ENCODE data around the gene JAM2. TPM values are rescaled to one million over a fixed set of nuclear protein-coding genes. Genes with fewer than 3 reads are reported as not detected.
A peak's percentile ranks its signal among the peaks of the same experiment; 100 is the strongest.
"Not testable (repeated sequence)": the region's sequence is repeated elsewhere in the genome, so short reads cannot be mapped to it uniquely, and the experiment has no call there.

The JAM2 gene
- 50.0 TPM for polyA plus RNA-seq (ENCODE audit: insufficient read length)

DNA sequence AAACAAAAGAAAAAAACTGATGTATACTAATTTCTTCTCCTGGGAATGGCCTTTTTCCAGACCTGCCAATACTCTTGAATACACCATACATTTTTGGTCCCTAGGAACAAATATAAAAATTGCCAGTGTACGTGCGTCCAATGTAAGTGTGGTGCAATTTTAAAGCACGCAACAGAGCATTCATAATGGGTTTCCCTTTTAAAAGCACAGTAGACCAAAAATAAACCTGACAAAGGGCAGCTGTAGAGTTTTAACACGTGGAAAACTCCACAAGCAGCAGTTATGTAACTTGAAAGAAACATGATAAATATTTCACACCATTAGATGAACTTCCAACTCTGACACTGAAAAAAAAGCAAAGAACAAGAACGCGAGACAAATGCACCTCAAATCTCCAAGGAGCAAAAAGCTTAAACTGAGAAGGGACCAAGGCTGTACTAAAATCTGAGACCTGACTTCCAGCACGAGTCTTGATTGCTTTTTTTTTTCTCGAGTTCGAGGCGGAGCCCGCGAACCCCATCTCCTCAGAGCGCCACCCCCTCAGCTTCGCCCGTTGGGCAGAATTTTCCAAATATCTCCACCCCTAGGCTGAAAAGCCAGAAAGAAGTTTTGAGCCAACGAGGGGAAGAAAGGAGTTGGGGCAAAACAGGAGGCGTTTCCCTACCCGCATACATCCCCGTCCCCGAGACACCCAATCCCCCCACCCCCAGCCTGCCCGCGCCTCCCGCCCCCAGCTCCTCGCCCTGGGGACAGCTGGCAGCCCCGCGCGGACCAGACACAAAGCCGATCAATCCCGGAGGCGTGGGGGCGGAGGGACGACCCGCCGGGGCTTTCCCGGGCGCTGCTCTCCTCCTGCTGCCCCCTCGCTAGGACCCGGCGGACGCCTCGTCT lies at the start of gene JAM2:
JAM2 (plus strand) TSS at position 599 of the 891 bp plus-strand sequence. CDS start 564 bp downstream, outside the sequence.
- DNase-seq, result peak; percentile 44

DNA sequence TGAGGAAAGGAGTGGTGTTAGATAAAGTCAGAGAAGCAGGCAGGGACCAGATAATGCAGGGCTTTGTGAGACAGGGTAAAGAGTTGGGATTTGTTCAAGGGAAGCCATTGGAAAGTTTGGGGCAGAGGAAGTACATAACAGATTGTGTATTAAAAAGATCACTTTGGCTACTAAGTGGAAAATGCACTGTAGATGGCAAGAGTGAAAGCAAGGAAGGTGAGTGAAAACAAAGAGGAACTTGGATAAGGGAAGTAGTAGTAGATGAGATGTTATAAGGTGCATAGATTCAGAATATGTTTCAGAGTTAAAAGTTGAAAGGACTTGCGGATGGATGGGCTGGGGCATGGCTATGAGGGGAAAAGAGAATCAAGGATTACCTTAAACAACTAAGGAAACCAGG lies 49.2 kb upstream of the JAM2 start:
- no peak for DNase-seq

- peak; percentile 90 for DNase-seq
Observed at GRCh38 chr21:25607151-25608043, 31.7 kb upstream of the JAM2 start, which contains the start of gene MRPL39. MRPL39 (minus strand) TSS chr21:25607481; CDS start chr21:25607475, 6 bp downstream.

DNA sequence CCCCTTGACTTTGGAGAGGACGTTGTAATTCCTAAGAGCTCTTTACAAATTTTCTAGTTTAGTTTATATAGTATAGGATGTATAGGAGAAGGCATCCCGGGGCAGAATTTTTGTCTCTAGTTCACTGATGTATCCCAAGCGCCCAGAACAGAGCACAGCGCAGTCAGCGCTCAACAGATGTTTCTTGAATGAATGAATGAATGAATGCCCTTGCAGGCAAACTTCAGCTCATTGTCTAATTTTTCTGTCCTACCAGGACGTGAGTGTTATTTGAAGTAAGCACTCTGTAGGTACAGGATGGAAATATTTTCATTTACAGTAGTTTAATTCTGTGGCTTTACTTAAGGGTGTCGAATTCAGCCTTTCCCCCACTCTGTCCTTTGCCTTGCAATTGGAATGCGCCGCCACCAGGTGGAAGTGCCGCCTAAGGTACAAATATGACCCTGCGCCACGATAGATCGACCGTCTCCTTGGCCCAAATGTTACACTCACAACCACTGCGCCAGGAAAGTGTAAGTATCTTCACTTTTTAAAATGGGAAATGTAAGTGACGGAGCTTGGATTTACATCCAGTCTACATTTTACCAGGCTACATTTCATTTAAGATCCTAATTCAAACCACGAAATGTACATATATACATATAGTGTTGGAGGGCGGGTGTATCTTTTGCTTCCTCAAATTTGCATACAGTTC lies 30.9 kb upstream of the JAM2 start:
- DNase-seq, result peak; percentile 85

DNA sequence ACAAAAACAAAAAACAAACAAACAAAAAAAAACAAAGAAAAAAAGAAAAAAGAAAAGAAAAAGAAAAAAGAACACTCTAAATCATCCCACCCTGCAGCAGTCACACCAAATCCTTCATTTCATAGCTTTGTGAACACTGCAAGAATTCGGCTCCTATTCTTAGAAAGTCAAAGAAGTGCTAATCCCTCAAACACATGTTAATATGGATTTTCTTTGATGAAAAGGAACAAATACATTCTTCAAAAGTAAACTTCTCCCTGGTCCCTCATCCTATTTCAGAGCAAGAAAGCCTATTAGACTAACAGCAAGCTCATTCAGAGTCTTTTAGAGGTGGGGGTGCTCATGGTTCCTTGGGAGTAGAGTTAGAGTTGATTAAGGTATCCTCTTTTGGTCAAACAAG lies 24.6 kb upstream of the JAM2 start:
- no peak for DNase-seq

DNA sequence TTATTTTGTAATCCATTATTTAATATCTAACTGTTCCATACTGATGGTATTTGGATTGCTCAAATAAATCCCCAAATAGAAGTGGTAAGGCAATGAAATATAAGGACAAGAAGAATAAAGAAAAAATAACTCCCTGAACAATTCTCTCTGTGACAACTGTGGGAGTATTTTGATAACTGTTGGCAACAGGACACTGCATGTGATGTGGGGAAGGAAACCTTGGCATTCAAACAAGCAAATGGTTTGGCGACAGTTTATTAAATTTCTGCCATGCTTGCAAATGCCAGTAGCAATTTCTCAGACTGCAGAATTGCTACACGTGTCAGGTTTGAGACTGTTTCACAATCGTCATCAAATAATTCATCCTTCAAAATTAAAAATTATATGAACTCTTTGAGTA lies 23.2 kb upstream of the JAM2 start:
- no peak for DNase-seq

DNA sequence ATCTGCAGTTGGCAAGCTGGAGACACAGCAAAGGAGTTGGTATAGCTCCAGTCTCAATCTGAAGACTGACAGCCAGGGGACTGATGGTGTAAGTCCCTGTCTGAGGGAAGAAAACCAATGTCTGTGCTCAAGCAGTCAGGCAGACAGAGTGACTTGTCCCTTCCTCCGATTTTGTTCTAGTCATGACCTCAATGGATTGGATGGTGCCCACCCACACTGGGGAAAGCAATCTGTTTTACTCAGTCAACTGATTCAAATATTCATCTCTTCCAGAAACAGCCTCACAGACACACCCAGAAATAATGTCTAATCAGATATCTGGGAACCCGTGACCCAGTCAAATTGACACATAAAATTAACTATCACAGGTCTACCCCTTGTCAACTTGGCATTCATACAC lies 19.9 kb upstream of the JAM2 start:
- DNase-seq, result no peak

- no peak for DNase-seq
Observed at GRCh38 chr21:25624511-25624910, 14.5 kb upstream of the JAM2 start.

GRCh38 chr21:25625036-25625435 lies 14.0 kb upstream of the JAM2 start:
- DNase-seq, result no peak

GRCh38 chr21:25625776-25626555 lies 13.1 kb upstream of the JAM2 start:
- not testable (repeated sequence) for DNase-seq

- no peak for DNase-seq
Observed at GRCh38 chr21:25626757-25627156, 12.3 kb upstream of the JAM2 start.

GRCh38 chr21:25632296-25632695 lies 6.8 kb upstream of the JAM2 start:
- no peak for DNase-seq

- no peak for DNase-seq
Observed at GRCh38 chr21:25635310-25635709, 3.7 kb upstream of the JAM2 start.

GRCh38 chr21:25636727-25637126 lies 2.3 kb upstream of the JAM2 start:
- no peak for DNase-seq

GRCh38 chr21:25637851-25638659 lies 1.0 kb upstream of the JAM2 start:
- DNase-seq, result no peak

DNA sequence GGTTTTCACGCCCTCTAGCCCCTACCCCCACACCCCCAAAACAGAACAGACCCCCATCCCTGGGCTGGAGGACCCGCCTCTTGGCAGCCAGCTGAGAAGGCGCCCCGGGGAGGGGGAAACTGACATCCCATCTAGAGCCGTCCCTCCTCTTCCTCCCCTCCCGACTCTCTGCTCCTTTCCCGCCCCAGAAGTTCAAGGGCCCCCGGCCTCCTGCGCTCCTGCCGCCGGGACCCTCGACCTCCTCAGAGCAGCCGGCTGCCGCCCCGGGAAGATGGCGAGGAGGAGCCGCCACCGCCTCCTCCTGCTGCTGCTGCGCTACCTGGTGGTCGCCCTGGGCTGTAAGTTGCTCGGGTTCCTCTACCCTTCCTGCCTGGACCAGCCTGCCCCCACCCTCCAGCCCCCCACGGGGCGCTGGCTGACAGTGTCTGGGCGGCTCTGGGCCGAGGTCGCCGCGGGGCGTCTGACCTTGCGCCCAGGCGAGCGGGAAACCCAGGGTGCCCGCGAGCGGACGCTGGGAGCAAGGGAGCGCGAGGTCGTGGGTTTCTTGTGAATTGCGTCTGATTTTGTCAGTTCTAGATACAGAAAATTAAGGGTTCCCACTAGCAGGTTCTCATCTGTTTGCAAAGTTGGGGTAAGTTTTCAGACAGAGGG lies 618 bp downstream of the JAM2 start:
- peak; percentile 62 for DNase-seq

GRCh38 chr21:25640202-25640942 lies 1.3 kb downstream of the JAM2 start:
- DNase-seq, result peak; percentile 36

GRCh38 chr21:25640943-25641292 lies 1.9 kb downstream of the JAM2 start:
- no peak for DNase-seq

- DNase-seq, result no peak
Observed at GRCh38 chr21:25643486-25643885, 4.4 kb downstream of the JAM2 start.

- DNase-seq, result no peak
Observed at GRCh38 chr21:25646474-25646873, 7.4 kb downstream of the JAM2 start.

Data from hindlimb muscle (tissue), 1 donor.